Lung (tissue), 12 donors: Measurements from ENCODE around the gene FAM234B. TPM values are rescaled to one million over a fixed set of nuclear protein-coding genes. Genes with fewer than 3 reads are reported as not detected.

ENCODE experiments used
- ATAC-seq: fragments of 200-7000 bp; cut with Tn5 transposase; one replicate; pipeline ENCODE4 v1.9.1; 2020; ENCODE audit warnings: moderate number of reproducible peaks; ENCODE audit not compliant: insufficient read depth, low FRiP score
- DNase-seq, 3 donors: peaks; one replicate each; pipeline ENCODE4 v3.0.0-alpha.2; 2013 to 2017
- H3K27ac ChIP-seq, 2 donors: one replicate each; pipeline ENCODE4 v1.5.1; 2013; ENCODE audit warnings: mild to moderate bottlenecking in 2 of 2, moderate library complexity in 2 of 2, control low read depth in 1 of 2, inconsistent platforms in 1 of 2, low read depth in 1 of 2, low read length in 1 of 2
- H3K27me3 ChIP-seq, 3 donors: one replicate each; pipeline ENCODE4 v1.5.1; 2013; ENCODE audit warnings: low read length in 2 of 3; ENCODE audit not compliant: control insufficient read depth in 3 of 3, insufficient read depth in 3 of 3
- H3K36me3 ChIP-seq, 4 donors: one replicate each; pipeline ENCODE4 v1.5.1; 2013; ENCODE audit warnings: low read length in 4 of 4, mild to moderate bottlenecking in 1 of 4, moderate library complexity in 1 of 4; ENCODE audit not compliant: control insufficient read depth in 4 of 4, insufficient read depth in 4 of 4
- H3K4me1 ChIP-seq, 5 donors: one replicate each; pipeline ENCODE4 v1.5.1; 2013; ENCODE audit warnings: low read length in 5 of 5, mild to moderate bottlenecking in 2 of 5, moderate library complexity in 1 of 5; ENCODE audit not compliant: control insufficient read depth in 5 of 5, insufficient read depth in 5 of 5
- H3K4me3 ChIP-seq: one replicate; pipeline ENCODE4 v1.5.1; 2013; ENCODE audit warnings: mild to moderate bottlenecking, control low read depth, moderate library complexity
- H3K9ac ChIP-seq, 2 donors: one replicate each; pipeline ENCODE4 v1.5.1; 2013; ENCODE audit warnings: low read length in 2 of 2, control low read depth in 1 of 2; ENCODE audit not compliant: insufficient read depth in 1 of 2
- H3K9me3 ChIP-seq, 4 donors: one replicate each; pipeline ENCODE4 v1.5.1; 2013; ENCODE audit warnings: low read length in 3 of 4, mild to moderate bottlenecking in 1 of 4, moderate library complexity in 1 of 4; ENCODE audit not compliant: control insufficient read depth in 4 of 4, insufficient read depth in 3 of 4
- CTCF ChIP-seq: IDR thresholded peaks from 2 replicates; pipeline ENCODE4 v1.5.1; 2012; ENCODE audit warnings: mild to moderate bottlenecking; ENCODE audit errors: control extremely low read depth, extremely low read depth
- WGBS, 2 donors: extraction: QIAGEN DNeasy Blood & Tissue Kit; methylation state at CpG; one replicate each; pipeline ENCODE4 v1.1.7; 2013; 5-methylcytosine and 5-hydroxymethylcytosine counted together
- polyA plus RNA-seq, 2 donors: library from polyadenylated mRNA; stranded (reverse); fragments of 200-250 nt; gene quantifications; one replicate each; pipeline ENCODE4 v1.2.1, GENCODE V29; 2013
- total RNA-seq, 2 donors: library from RNA; depleted of rRNA in 1 of 2; stranded (reverse); fragments of >200 nt in 1 of 2; gene quantifications; one replicate each; pipeline ENCODE4 v1.2.1, GENCODE V29; 2014 to 2021
- donor health status: control.
- donor health status: control.
- donor health status: Bipolar disorder and iron deficiency.
- donor health status: healthy.
- donor health status: DM: yes; HTN: yes; CAD: no.

FAM234B gene
- total and polyA plus RNA-seq, 4 donors: 1.4 to 10.4 (median 6.3) TPM

- H3K9ac ChIP-seq: no peak overlapping the region
- no peak for ATAC-seq
These were observed 61.6 kb downstream of the FAM234B start for GRCh38 chr12:13105781-13106180.

GRCh38 chr12:13106666-13107065, 62.5 kb downstream of the FAM234B start:
- DNase-seq (no peak), ATAC-seq (no peak)
- Histone ChIP-seq H3K27ac (no peak overlapping the region), H3K4me1 (peaks cover 4 to 15% (median 6%) of the 10 kb centered on the region in 5 donors), H3K4me3 (no peak overlapping the region), H3K9me3 (peaks cover 0 to 4% (median 0%) of the 10 kb centered on the region in 4 donors), H3K27me3 (no peaks in the 10 kb centered on the region), H3K9ac (no peak overlapping the region), H3K36me3 (no peaks in the 10 kb centered on the region)
- 96 to 100% methylated on average over 1 of the region's 1 CpG for WGBS, 2 donors
- TF ChIP-seq CTCF: no peak

More at GRCh38 chr12:13105781-13106180, 61.6 kb downstream of the FAM234B start:
- H3K27ac ChIP-seq: no peak overlapping the region
- no peak for TF ChIP-seq CTCF
- WGBS, 2 donors: 97 to 98% methylated on average over 1 of the region's 1 CpG
- H3K36me3 ChIP-seq: no peaks in the 10 kb centered on the region
- peaks cover 0 to 4% (median 0%) of the 10 kb centered on the region in 4 donors for H3K9me3 ChIP-seq
- H3K27me3 ChIP-seq: no peaks in the 10 kb centered on the region
- DNase-seq: no peak
- H3K4me3 ChIP-seq: no peak overlapping the region
- peaks cover 4 to 20% (median 9%) of the 10 kb centered on the region in 5 donors for H3K4me1 ChIP-seq

GRCh38 chr12:13112968-13113367, 68.8 kb downstream of the FAM234B start:
- H3K9me3 ChIP-seq: peaks cover 0 to 4% (median 0%) of the 10 kb centered on the region in 4 donors
- no peak overlapping the region for H3K27ac ChIP-seq
- WGBS, 2 donors: 92 to 97% methylated on average over 6 of the region's 6 CpGs
- DNase-seq (no peak), ATAC-seq (no peak)
- no peaks in the 10 kb centered on the region for H3K27me3 ChIP-seq
- no peak for TF ChIP-seq CTCF
- peaks cover 0 to 14% (median 2%) of the 10 kb centered on the region in 5 donors for H3K4me1 ChIP-seq
- no peak overlapping the region for H3K4me3 ChIP-seq
- no peaks in the 10 kb centered on the region for H3K36me3 ChIP-seq
- H3K9ac ChIP-seq: no peak overlapping the region
